ENCODE data around the gene GRK3.
A peak's percentile ranks its signal among the peaks of the same experiment; 100 is the strongest.

GRK3 gene

GRCh38 chr22:25629613-25630012 is 65.1 kb downstream of the GRK3 start:
- DNase-seq, result no peak

GRCh38 chr22:25630447-25630846 is 66.0 kb downstream of the GRK3 start:
- DNase-seq, result no peak

GRCh38 chr22:25636323-25636722 is 71.8 kb downstream of the GRK3 start:
- no peak for DNase-seq

GRCh38 chr22:25637032-25637431 is 72.6 kb downstream of the GRK3 start:
- DNase-seq, result no peak

- no peak for DNase-seq
Observed at GRCh38 chr22:25637672-25638071, 73.2 kb downstream of the GRK3 start.

GRCh38 chr22:25638638-25639037 is 74.2 kb downstream of the GRK3 start:
- DNase-seq, result no peak

GRCh38 chr22:25641650-25642049 is 77.2 kb downstream of the GRK3 start:
- DNase-seq, result no peak

- no peak for DNase-seq
Observed at GRCh38 chr22:25643232-25644000, 78.9 kb downstream of the GRK3 start.

- no peak for DNase-seq
Observed at GRCh38 chr22:25644122-25644521, 79.6 kb downstream of the GRK3 start.

- DNase-seq, result no peak
Observed at GRCh38 chr22:25645266-25645665, 80.8 kb downstream of the GRK3 start.

- no peak for DNase-seq
Observed at GRCh38 chr22:25645964-25646363, 81.5 kb downstream of the GRK3 start.

- DNase-seq, result no peak
Observed at GRCh38 chr22:25650833-25651232, 86.4 kb downstream of the GRK3 start.

- DNase-seq, result peak; percentile 19
Observed at GRCh38 chr22:25651332-25652085, 87.0 kb downstream of the GRK3 start.

GRCh38 chr22:25654676-25655075 is 90.2 kb downstream of the GRK3 start:
- no peak for DNase-seq

- no peak for DNase-seq
Observed at GRCh38 chr22:25655371-25655935, 91.0 kb downstream of the GRK3 start.

- no peak for DNase-seq
Observed at GRCh38 chr22:25656724-25657123, 92.2 kb downstream of the GRK3 start.

- no peak for DNase-seq
Observed at GRCh38 chr22:25658633-25659032, 94.2 kb downstream of the GRK3 start.

- no peak for DNase-seq
Observed at GRCh38 chr22:25659413-25659812, 94.9 kb downstream of the GRK3 start.

- no peak for DNase-seq
Observed at GRCh38 chr22:25660336-25660735, 95.9 kb downstream of the GRK3 start.

- peak; percentile 82 for DNase-seq
Observed at GRCh38 chr22:25661073-25661472, 96.6 kb downstream of the GRK3 start.

GRCh38 chr22:25663654-25664053 is 99.2 kb downstream of the GRK3 start:
- DNase-seq, result peak; percentile 3

- DNase-seq, result no peak
Observed at GRCh38 chr22:25666308-25666707, 101.8 kb downstream of the GRK3 start.

- no peak for DNase-seq
Observed at GRCh38 chr22:25668437-25668836, 104.0 kb downstream of the GRK3 start.
